ENCODE results near the gene ZXDC. TPM values are rescaled to one million over a fixed set of nuclear protein-coding genes. Genes with fewer than 3 reads are reported as not detected.

Gene ZXDC
- total and polyA plus RNA-seq, 2 donors (not counting 3 experiments of a cell fraction or from before 2014, with no cell fraction given), result 15.2 to 22.6 TPM

DNA sequence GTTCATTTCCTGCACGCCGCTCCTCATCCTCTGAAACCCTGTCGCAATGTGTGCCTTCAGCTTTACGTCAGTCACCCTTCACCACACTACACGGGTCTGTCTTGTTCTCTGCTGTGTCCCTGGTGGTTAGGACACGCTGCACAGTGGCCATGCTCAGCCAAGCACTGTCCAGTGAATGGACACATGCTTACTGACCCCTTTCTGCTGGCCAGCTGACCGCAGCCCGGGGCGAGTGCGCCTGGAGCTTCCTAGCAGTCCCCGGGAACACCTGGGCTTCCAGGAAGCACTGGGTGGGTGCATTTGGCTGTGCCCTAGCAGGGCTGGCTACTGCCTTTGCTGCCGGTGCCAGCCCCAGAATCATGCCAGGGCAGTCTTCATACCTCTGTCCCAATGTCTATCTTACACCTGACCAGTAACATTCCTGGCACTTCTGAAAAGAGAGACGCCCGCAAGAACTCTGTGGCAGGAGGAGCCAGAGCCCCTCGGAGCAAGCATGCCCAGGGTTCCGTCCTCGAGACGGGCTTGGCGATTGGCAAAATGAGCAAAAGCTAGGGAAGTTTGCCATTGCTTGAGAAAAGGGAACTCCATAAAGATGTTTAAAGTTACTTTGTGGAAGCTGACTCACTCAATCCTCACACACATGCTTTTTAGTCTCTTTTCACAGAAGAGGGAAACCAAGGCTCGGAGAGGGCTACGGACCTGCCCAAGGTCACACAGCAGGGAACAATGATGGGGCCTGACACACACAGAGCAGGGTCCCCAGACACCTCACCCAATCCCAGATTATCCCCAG, 15.7 kb upstream of the ZXDC start:
- no peak overlapping the region for H3K4me3 ChIP-seq (replicated peaks in 1 of 3; ENCODE audit: insufficient read depth in 1 of 3, low read depth in 1 of 3, low read length in 3 of 3)
- DNase-seq (ENCODE audit: low read depth, low spot score) (no peak), FAIRE-seq (no peak)
- no peak overlapping the region for H2AFZ ChIP-seq (ENCODE audit: low read depth, low read length)
- peaks cover 0 to 1% of the 10 kb centered on the region in 2 experiments for H3K27me3 ChIP-seq (ENCODE audit: control insufficient read depth in 2 of 2, insufficient read depth in 2 of 2, low read length in 2 of 2)
- TF ChIP-seq POLR2A (IDR thresholded peaks at IDR 0.05; ENCODE audit: low read depth, low read length) (no peak), FOS (IDR thresholded peaks at IDR 0.05; ENCODE audit: borderline replicate concordance, insufficient read depth, low read length) (no peak)
- no peaks in the 10 kb centered on the region for H4K20me1 ChIP-seq (replicated peaks; ENCODE audit: control insufficient read depth, extremely low read depth, insufficient read depth, low read length)
- ChIA-PET CTCF (no interaction called here), POLR2A (no interaction called here)
- H3K9me1 ChIP-seq (replicated peaks; ENCODE audit: control insufficient read depth, extremely low read depth, insufficient read depth, low read length), result no peaks in the 10 kb centered on the region
- no peak overlapping the region for H3K9ac ChIP-seq (replicated peaks; ENCODE audit: extremely low read depth, insufficient read depth, low read length)
- no peak overlapping the region for H3K27ac ChIP-seq (ENCODE audit: insufficient read depth, low read depth, low read length)
- no TSS peak for BruUV-seq (replicated peaks)
- H3K9me3 ChIP-seq (replicated peaks; ENCODE audit: control insufficient read depth, insufficient read depth, low read length), result no peaks in the 10 kb centered on the region
- no peak overlapping the region for H3K4me2 ChIP-seq (ENCODE audit: insufficient read depth, low read length)
- no peaks in the 10 kb centered on the region for H3K79me2 ChIP-seq (ENCODE audit: control insufficient read depth, insufficient read depth, low read length)
- dilution Hi-C loops (cut with MboI; ENCODE audit: extremely low pct_ligation_motif_present, low sequenced_read_pairs), result no loop called here
- H3K4me1 ChIP-seq (ENCODE audit: control insufficient read depth, extremely low read depth, insufficient read depth, low read length), result peaks cover 14% of the 10 kb centered on the region
- intact Hi-C loops (cut with micrococcal nuclease), result no loop called here
- H3K36me3 ChIP-seq (ENCODE audit: control insufficient read depth in 2 of 2, extremely low read depth in 1 of 2, insufficient read depth in 2 of 2, low read length in 2 of 2), result no peaks in the 10 kb centered on the region

DNA sequence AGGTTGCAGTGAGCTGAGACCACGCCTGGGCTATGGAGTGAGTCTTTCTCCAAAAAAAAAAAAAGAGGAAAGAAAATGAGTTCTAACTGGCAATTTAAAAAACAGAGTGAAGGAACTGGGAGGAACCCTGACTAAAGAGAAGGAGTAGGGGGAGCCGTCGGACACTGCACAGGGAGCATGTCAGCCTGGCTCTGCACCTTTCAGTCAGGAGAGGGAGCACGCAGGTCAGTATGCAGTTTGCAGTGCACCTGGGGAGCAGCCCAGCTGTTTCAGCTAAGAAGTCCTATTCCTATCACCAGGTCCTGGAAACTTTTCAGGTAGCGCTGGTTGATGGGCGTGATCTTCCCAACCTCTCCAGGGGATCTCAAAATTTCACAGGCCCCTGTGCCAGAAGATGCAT, 14.9 kb upstream of the ZXDC start:
- no peak overlapping the region for H2AFZ ChIP-seq (ENCODE audit: low read depth, low read length)
- POLR2A ChIA-PET, result no interaction called here
- dilution Hi-C loops (cut with MboI; ENCODE audit: extremely low pct_ligation_motif_present, low sequenced_read_pairs), result no loop called here
- no peaks in the 10 kb centered on the region for H3K9me1 ChIP-seq (replicated peaks; ENCODE audit: control insufficient read depth, extremely low read depth, insufficient read depth, low read length)
- H3K4me2 ChIP-seq (ENCODE audit: insufficient read depth, low read length), result no peak overlapping the region
- H3K9me3 ChIP-seq (replicated peaks; ENCODE audit: control insufficient read depth, insufficient read depth, low read length), result no peaks in the 10 kb centered on the region
- no peak for DNase-seq (ENCODE audit: low read depth, low spot score)
- TF ChIP-seq MYC (IDR thresholded peaks at IDR 0.05; ENCODE audit: low read depth, low read length), result no peak
- TF ChIP-seq GATA2 (IDR thresholded peaks at IDR 0.05; ENCODE audit: insufficient read depth, insufficient read length, low read depth, low read length), result no peak
- no peak for TF ChIP-seq EZH2 (IDR thresholded peaks at IDR 0.05; ENCODE audit: borderline replicate concordance, low read depth, low read length, severe bottlenecking)
- TF ChIP-seq, protein P1, sequence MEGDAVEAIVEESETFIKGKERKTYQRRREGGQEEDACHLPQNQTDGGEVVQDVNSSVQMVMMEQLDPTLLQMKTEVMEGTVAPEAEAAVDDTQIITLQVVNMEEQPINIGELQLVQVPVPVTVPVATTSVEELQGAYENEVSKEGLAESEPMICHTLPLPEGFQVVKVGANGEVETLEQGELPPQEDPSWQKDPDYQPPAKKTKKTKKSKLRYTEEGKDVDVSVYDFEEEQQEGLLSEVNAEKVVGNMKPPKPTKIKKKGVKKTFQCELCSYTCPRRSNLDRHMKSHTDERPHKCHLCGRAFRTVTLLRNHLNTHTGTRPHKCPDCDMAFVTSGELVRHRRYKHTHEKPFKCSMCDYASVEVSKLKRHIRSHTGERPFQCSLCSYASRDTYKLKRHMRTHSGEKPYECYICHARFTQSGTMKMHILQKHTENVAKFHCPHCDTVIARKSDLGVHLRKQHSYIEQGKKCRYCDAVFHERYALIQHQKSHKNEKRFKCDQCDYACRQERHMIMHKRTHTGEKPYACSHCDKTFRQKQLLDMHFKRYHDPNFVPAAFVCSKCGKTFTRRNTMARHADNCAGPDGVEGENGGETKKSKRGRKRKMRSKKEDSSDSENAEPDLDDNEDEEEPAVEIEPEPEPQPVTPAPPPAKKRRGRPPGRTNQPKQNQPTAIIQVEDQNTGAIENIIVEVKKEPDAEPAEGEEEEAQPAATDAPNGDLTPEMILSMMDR (IDR thresholded peaks at IDR 0.05; ENCODE audit: extremely low read depth in 1 of 2, insufficient read depth in 1 of 2, low read depth in 1 of 2, low read length in 2 of 2), result no peak
- no peak for TF ChIP-seq FOS (IDR thresholded peaks at IDR 0.05; ENCODE audit: borderline replicate concordance, insufficient read depth, low read length)
- TF ChIP-seq POLR2AphosphoS5 (IDR thresholded peaks at IDR 0.05; ENCODE audit: insufficient read depth, low read depth, low read length), result no peak
- TF ChIP-seq POLR2A (IDR thresholded peaks at IDR 0.05; ENCODE audit: low read depth, low read length), result no peak
- no peak for TF ChIP-seq JUN (IDR thresholded peaks at IDR 0.05; ENCODE audit: borderline replicate concordance, insufficient read depth, insufficient read length, low read depth)
- no peak for FAIRE-seq
- no peak overlapping the region for H3K4me3 ChIP-seq (replicated peaks in 1 of 3; ENCODE audit: insufficient read depth in 1 of 3, low read depth in 1 of 3, low read length in 3 of 3)
- peaks cover 15% of the 10 kb centered on the region for H3K4me1 ChIP-seq (ENCODE audit: control insufficient read depth, extremely low read depth, insufficient read depth, low read length)
- H3K27me3 ChIP-seq (ENCODE audit: control insufficient read depth in 2 of 2, insufficient read depth in 2 of 2, low read length in 2 of 2), result peaks cover 0 to 1% of the 10 kb centered on the region in 2 experiments
- H4K20me1 ChIP-seq (replicated peaks; ENCODE audit: control insufficient read depth, extremely low read depth, insufficient read depth, low read length), result no peaks in the 10 kb centered on the region
- intact Hi-C loops (cut with micrococcal nuclease), result no loop called here
- no TSS peak for BruUV-seq (replicated peaks)
- no peaks in the 10 kb centered on the region for H3K36me3 ChIP-seq (ENCODE audit: control insufficient read depth in 2 of 2, extremely low read depth in 1 of 2, insufficient read depth in 2 of 2, low read length in 2 of 2)
- no peaks in the 10 kb centered on the region for H3K79me2 ChIP-seq (ENCODE audit: control insufficient read depth, insufficient read depth, low read length)
- no peak overlapping the region for H3K9ac ChIP-seq (replicated peaks; ENCODE audit: extremely low read depth, insufficient read depth, low read length)
- H3K27ac ChIP-seq (ENCODE audit: insufficient read depth, low read depth, low read length), result no peak overlapping the region
- CTCF ChIA-PET, result no interaction called here

Measured in endothelial cell of umbilical vein (primary cell).